Mammary epithelial cell (primary cell): ENCODE results near the gene ACADVL.

Experiments
- EZH2 ChIP-seq: IDR thresholded peaks from 2 replicates; pipeline ENCODE4 v1.6.1; 2012; ENCODE audit warnings: low read length, inconsistent platforms, borderline replicate concordance
- TF ChIP-seq, protein P1 (sequence below), 2 donors: IDR thresholded peaks in 1 of 2; conservative IDR thresholded peaks in 1 of 2; 2 replicates each; pipeline ENCODE4 v1.5.1; 2011 to 2012; ENCODE audit warnings: inconsistent platforms in 2 of 2, low read length in 2 of 2, mild to moderate bottlenecking in 2 of 2, control low read depth in 1 of 2, low read depth in 1 of 2; ENCODE audit not compliant: insufficient read depth in 1 of 2; ENCODE audit errors: extremely low read depth in 1 of 2

DNA sequence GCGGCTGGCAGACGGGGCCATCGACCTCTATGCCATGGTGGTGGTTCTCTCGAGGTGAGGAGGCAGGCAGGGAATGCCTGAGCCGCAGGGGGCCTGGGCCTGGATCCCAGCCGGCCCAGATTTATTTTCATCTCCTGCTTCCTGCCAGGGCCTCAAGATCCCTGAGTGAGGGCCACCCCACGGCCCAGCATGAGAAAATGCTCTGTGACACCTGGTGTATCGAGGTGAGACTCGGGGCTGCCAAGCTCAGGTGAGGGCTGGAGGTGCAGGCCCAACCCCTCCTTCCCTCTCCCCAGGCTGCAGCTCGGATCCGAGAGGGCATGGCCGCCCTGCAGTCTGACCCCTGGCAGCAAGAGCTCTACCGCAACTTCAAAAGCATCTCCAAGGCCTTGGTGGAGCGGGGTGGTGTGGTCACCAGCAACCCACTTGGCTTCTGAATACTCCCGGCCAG is 4.9 kb downstream of the ACADVL start:
- TF ChIP-seq, protein P1, sequence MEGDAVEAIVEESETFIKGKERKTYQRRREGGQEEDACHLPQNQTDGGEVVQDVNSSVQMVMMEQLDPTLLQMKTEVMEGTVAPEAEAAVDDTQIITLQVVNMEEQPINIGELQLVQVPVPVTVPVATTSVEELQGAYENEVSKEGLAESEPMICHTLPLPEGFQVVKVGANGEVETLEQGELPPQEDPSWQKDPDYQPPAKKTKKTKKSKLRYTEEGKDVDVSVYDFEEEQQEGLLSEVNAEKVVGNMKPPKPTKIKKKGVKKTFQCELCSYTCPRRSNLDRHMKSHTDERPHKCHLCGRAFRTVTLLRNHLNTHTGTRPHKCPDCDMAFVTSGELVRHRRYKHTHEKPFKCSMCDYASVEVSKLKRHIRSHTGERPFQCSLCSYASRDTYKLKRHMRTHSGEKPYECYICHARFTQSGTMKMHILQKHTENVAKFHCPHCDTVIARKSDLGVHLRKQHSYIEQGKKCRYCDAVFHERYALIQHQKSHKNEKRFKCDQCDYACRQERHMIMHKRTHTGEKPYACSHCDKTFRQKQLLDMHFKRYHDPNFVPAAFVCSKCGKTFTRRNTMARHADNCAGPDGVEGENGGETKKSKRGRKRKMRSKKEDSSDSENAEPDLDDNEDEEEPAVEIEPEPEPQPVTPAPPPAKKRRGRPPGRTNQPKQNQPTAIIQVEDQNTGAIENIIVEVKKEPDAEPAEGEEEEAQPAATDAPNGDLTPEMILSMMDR (conservative IDR thresholded peaks at IDR 0.05 in 1 of 2, IDR thresholded peaks at IDR 0.05 in 1 of 2; ENCODE audit: extremely low read depth in 1 of 2, insufficient read depth in 1 of 2, low read depth in 1 of 2, low read length in 2 of 2): no peak
- no peak for TF ChIP-seq EZH2
